H1 (cell line): ENCODE data around the gene BRD3OS. TPM values are rescaled to one million over a fixed set of nuclear protein-coding genes. Genes with fewer than 3 reads are reported as not detected.

Experiments
- CBX5 ChIP-seq: fragments of 300-800, 300-1000 bp; sonication (generic); IDR thresholded peaks from 2 replicates; pipeline ENCODE4 v1.7.1; 2016; ENCODE audit warnings: antibody characterized with exemption, low read length, low read depth
- CHD2 ChIP-seq: IDR thresholded peaks from 2 replicates; pipeline ENCODE4 v1.6.1; 2012; ENCODE audit warnings: low read length, improper control_type of control experiment
- CTBP2 ChIP-seq: IDR thresholded peaks from 2 replicates; pipeline ENCODE4 v1.7.0; 2011; ENCODE audit warnings: borderline replicate concordance, mild to moderate bottlenecking, moderate library complexity, mixed read lengths, low read length; ENCODE audit not compliant: insufficient read depth, insufficient read length
- E2F6 ChIP-seq: IDR thresholded peaks from 2 replicates; pipeline ENCODE4 v1.6.1; 2012; ENCODE audit warnings: inconsistent platforms
- EP300 ChIP-seq, 2 experiments: IDR thresholded peaks; 1 replicate in 1 of 2; 2 replicates in 1 of 2; pipeline ENCODE4 v1.6.1; 2011 to 2012; ENCODE audit warnings: low read depth in 2 of 2, low read length in 2 of 2, mild to moderate bottlenecking in 2 of 2, borderline replicate concordance in 1 of 2, inconsistent platforms in 1 of 2, moderate library complexity in 1 of 2
- FOSL1 ChIP-seq: IDR thresholded peaks from 2 replicates; pipeline ENCODE4 v1.6.1; 2011; ENCODE audit warnings: mild to moderate bottlenecking, low read depth, low read length, moderate library complexity; ENCODE audit not compliant: insufficient read depth
- GABPA ChIP-seq: IDR thresholded peaks from 2 replicates; pipeline ENCODE4 v1.6.1; 2011; ENCODE audit warnings: mild to moderate bottlenecking, low read length, moderate library complexity, borderline replicate concordance; ENCODE audit not compliant: insufficient read depth
- GTF2F1 ChIP-seq: IDR thresholded peaks from 2 replicates; pipeline ENCODE4 v1.6.1; 2012; ENCODE audit warnings: low read depth, low read length, improper control_type of control experiment, borderline replicate concordance
- KDM1A ChIP-seq: fragments of 200-600, 300-600 bp; sonication (generic); IDR thresholded peaks from 2 replicates; pipeline ENCODE4 v1.7.1; 2016; ENCODE audit warnings: mild to moderate bottlenecking, low read length, borderline replicate concordance
- NRF1 ChIP-seq: IDR thresholded peaks from 2 replicates; pipeline ENCODE4 v1.6.1; 2011; ENCODE audit warnings: mild to moderate bottlenecking, low read depth, low read length, improper control_type of control experiment
- POU5F1 ChIP-seq: IDR thresholded peaks from 2 replicates; pipeline ENCODE4 v1.6.1; 2011; ENCODE audit warnings: low read depth, mild to moderate bottlenecking, low read length, moderate library complexity
- RAD21 ChIP-seq, 2 experiments: IDR thresholded peaks in 1 of 2; conservative IDR thresholded peaks in 1 of 2; 2 replicates each; pipeline ENCODE4 v1.6.1; 2011; ENCODE audit warnings: low read depth in 2 of 2, low read length in 2 of 2, improper control_type of control experiment in 1 of 2, inconsistent platforms in 1 of 2, mild to moderate bottlenecking in 1 of 2, moderate library complexity in 1 of 2
- RBBP5 ChIP-seq: IDR thresholded peaks from 2 replicates; pipeline ENCODE4 v1.7.1; 2012; ENCODE audit warnings: low read depth, mild to moderate bottlenecking, inconsistent platforms, low read length, moderate library complexity, borderline replicate concordance
- SAP30 ChIP-seq: fragments of 300-600 bp; sonication (generic); IDR thresholded peaks from 2 replicates; pipeline ENCODE4 v1.7.1; 2012; ENCODE audit warnings: low read length, moderate library complexity, mild to moderate bottlenecking, inconsistent platforms; ENCODE audit not compliant: insufficient read depth, insufficient replicate concordance
- SIN3A ChIP-seq, 2 experiments: IDR thresholded peaks in 1 of 2; conservative IDR thresholded peaks in 1 of 2; 2 replicates each; pipeline ENCODE4 v1.6.1; 2011 to 2012; ENCODE audit warnings: low read length in 2 of 2, improper control_type of control experiment in 1 of 2, low read depth in 1 of 2, mild to moderate bottlenecking in 1 of 2
- SIX5 ChIP-seq: IDR thresholded peaks from 2 replicates; pipeline ENCODE4 v1.6.1; 2011; ENCODE audit warnings: mild to moderate bottlenecking, low read depth, low read length
- SRF ChIP-seq: IDR thresholded peaks from 2 replicates; pipeline ENCODE4 v1.6.1; 2011; ENCODE audit warnings: mild to moderate bottlenecking, low read depth, low read length, moderate library complexity
- SUZ12 ChIP-seq: fragments of 200-600 bp; sonication (generic); IDR thresholded peaks from 2 replicates; pipeline ENCODE4 v1.6.1; 2012; ENCODE audit warnings: mild to moderate bottlenecking, inconsistent platforms, low read length, moderate library complexity, mixed read lengths
- TBP ChIP-seq: IDR thresholded peaks from 2 replicates; pipeline ENCODE4 v1.6.1; 2011; ENCODE audit warnings: low read depth, low read length, improper control_type of control experiment
- TCF12 ChIP-seq: IDR thresholded peaks from 2 replicates; pipeline ENCODE4 v1.6.1; 2011; ENCODE audit warnings: low read depth, mild to moderate bottlenecking, low read length
- YY1 ChIP-seq: IDR thresholded peaks from 2 replicates; pipeline ENCODE4 v1.6.1; 2011; ENCODE audit warnings: low read depth, mild to moderate bottlenecking, low read length
- polyA plus RNA-seq, 7 experiments: library from polyadenylated mRNA; depleted of rRNA in 3 of 7; stranded (reverse) in 5 of 7; unstranded in 2 of 7; fragments of >200 nt in 5 of 7; fragments of 200-250 nt in 2 of 7; gene quantifications; 1 replicate in 5 of 7; 2 replicates in 1 of 7; 4 replicates in 1 of 7; pipeline versions ENCODE4 v1.2.1 to v1.2.3, GENCODE V29; 2011 to 2013; ENCODE audit warnings: missing spikeins in 2 of 7, mixed read lengths in 2 of 7
- total RNA-seq: library from RNA; stranded (reverse); fragmentation: NEBNext Ultra II Directional; extraction: Animal tissue kit (Norgen Biotek cat#: 25700); gene quantifications from 2 replicates; pipeline ENCODE4 v1.2.1, GENCODE V29; 2021
- TF ChIP-seq, protein P1 (sequence below): IDR thresholded peaks from 2 replicates; pipeline ENCODE4 v1.6.1; 2012; ENCODE audit warnings: inconsistent platforms

Gene BRD3OS
- total and polyA plus RNA-seq, 2 of the 8 experiments (the other 6 are each of a cell fraction or from before 2014, with no cell fraction given) = 12.7 to 20.2 TPM

- TF ChIP-seq CHD2 (no peak), CBX5 (no peak), GTF2F1 (no peak), CTBP2 (no peak), POU5F1 (no peak), YY1 (no peak), SUZ12 (no peak), SAP30 (no peak), SRF (no peak), GABPA (no peak), EP300 (IDR thresholded peaks at IDR 0.05; ENCODE audit: borderline replicate concordance in 1 of 2, low read depth in 2 of 2, low read length in 2 of 2) (no peak), SIN3A (conservative IDR thresholded peaks at IDR 0.05 in 1 of 2, IDR thresholded peaks at IDR 0.05 in 1 of 2; ENCODE audit: low read depth in 1 of 2, low read length in 2 of 2) (peak in 1 of 2 experiments; percentile 69; a peak in 1 of 4 replicates), NRF1 (no peak), TCF12 (no peak), SIX5 (peak; percentile 40), E2F6 (no peak), FOSL1 (no peak), KDM1A (no peak), RAD21 (IDR thresholded peaks at IDR 0.05 in 1 of 2, conservative IDR thresholded peaks at IDR 0.05 in 1 of 2; ENCODE audit: low read depth in 2 of 2, low read length in 2 of 2) (peak in 1 of 2 experiments; percentile 25; a peak in 2 of 4 replicates), RBBP5 (no peak), TBP (peak; percentile 56; the same call in 1 of the 2 replicates)
- TF ChIP-seq, protein P1, sequence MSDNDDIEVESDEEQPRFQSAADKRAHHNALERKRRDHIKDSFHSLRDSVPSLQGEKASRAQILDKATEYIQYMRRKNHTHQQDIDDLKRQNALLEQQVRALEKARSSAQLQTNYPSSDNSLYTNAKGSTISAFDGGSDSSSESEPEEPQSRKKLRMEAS = peak; percentile 20; the same call in 1 of the 2 replicates
Observed at GRCh38 chr9:134067904-134068743, 42.8 kb downstream of the BRD3OS start, which contains the start of gene BRD3 (continued).
